ENCODE measurements around the gene ZNF215.

DNA sequence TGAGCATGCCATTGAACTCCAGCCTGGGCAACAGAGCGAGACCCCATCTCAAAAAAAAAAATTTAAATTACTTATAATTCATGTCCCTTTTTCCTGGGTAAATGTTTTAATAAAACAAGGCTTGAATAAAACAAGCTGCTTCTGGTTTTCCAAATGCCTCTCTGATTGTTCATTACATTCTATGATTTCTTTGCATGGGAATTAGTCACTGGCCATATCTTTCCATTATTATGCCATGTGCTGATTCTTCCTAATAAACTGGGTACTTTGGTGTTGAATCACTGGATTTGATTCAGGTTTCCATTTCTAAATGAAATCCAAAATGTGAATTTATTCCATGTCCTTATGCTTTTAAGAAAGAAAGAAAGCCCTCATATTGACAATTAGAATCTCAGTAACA is 42.6 kb downstream of the ZNF215 start:
- TF ChIP-seq, protein P1, sequence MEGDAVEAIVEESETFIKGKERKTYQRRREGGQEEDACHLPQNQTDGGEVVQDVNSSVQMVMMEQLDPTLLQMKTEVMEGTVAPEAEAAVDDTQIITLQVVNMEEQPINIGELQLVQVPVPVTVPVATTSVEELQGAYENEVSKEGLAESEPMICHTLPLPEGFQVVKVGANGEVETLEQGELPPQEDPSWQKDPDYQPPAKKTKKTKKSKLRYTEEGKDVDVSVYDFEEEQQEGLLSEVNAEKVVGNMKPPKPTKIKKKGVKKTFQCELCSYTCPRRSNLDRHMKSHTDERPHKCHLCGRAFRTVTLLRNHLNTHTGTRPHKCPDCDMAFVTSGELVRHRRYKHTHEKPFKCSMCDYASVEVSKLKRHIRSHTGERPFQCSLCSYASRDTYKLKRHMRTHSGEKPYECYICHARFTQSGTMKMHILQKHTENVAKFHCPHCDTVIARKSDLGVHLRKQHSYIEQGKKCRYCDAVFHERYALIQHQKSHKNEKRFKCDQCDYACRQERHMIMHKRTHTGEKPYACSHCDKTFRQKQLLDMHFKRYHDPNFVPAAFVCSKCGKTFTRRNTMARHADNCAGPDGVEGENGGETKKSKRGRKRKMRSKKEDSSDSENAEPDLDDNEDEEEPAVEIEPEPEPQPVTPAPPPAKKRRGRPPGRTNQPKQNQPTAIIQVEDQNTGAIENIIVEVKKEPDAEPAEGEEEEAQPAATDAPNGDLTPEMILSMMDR (IDR thresholded peaks at IDR 0.05; ENCODE audit: control extremely low read depth in 1 of 3, insufficient read depth in 1 of 3, low read depth in 1 of 3, low read length in 3 of 3) = no peak
- TF ChIP-seq SRF (IDR thresholded peaks at IDR 0.05; ENCODE audit: low read depth, low read length) (no peak), POLR2AphosphoS5 (IDR thresholded peaks at IDR 0.05; ENCODE audit: low read depth, low read length) (no peak), KDM5A (IDR thresholded peaks at IDR 0.05; ENCODE audit: low read length) (no peak), CBX5 (IDR thresholded peaks at IDR 0.05; ENCODE audit: low read depth, low read length) (no peak)

All from H1 (cell line).